Measurements from ENCODE around the gene XXYLT1.
"Not testable (repeated sequence)": the region's sequence is repeated elsewhere in the genome, so short reads cannot be mapped to it uniquely, and the experiment has no call there.

XXYLT1 gene

DNA sequence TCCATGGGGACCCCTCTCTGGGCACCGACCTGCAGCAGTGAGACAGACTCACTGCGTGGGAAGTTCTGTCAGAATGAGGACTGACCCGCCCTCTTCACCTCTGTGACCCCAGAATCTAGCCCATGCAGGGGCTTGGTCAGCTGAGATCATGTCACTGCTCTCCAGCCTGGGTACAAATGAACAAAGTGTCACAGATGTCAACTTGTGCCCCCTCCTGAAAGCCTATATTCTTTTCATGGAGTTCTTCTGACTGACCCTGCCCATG, 210.8 kb downstream of the XXYLT1 start:
- Histone ChIP-seq H3K4me1 (peaks cover 49% of the 10 kb centered on the region), H3K9me3 (no peaks in the 10 kb centered on the region), H3K36me3 (no peaks in the 10 kb centered on the region), H3K27me3 (no peaks in the 10 kb centered on the region; the same call in 1 of the 2 replicates), H3K27ac (no peak overlapping the region), H3K4me3 (no peak overlapping the region), H3K9ac (no peak overlapping the region), H4K20me1 (no peaks in the 10 kb centered on the region), H3K4me2 (no peak overlapping the region)
- TF ChIP-seq Cebpa-rat (IDR thresholded peaks at IDR 0.05) = no peak

DNA sequence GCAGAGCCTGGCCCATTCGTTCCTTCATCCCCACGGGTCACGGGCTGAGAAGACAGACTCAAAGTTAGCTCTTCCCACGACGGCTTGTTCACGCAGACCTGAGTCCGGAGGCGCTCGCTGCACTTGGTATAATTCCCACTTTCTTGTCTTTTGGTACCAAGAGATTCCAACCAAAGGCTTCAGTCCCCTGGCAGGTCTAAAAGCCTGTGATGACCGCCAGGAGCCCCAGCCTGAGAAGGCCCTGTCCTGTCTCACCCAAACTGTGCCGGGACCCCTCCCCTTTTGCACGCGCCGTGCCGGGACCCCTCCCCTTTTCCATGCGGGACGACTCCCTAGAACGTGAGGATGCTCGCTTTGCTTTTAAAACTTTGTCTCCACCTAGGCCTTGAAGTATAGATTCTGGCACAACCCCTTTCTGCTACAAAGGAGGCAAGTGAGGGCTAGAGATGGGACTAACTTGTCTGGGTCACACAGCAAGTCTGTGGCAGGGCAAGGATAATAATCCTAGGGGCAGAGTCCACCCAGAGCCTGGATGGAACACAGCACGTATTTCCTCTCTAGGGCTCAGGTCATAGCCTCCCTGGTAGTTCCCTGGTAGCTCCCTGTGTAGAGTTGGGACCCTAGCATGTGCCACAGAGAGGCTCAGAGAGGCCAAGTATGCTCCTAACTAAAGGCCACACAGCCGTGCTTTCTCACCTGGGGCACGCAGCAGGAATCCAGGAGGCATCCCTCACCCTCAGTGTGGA, 211.3 kb downstream of the XXYLT1 start:
- Histone ChIP-seq H3K9me3 (peaks cover under 1% of the 10 kb centered on the region; the same call in 1 of the 2 replicates), H3K9ac (no peak overlapping the region), H3K4me3 (no peak overlapping the region), H3K36me3 (no peaks in the 10 kb centered on the region), H3K27ac (no peak overlapping the region), H4K20me1 (no peaks in the 10 kb centered on the region), H3K4me1 (peaks cover 44% of the 10 kb centered on the region), H3K27me3 (no peaks in the 10 kb centered on the region; the same call in 1 of the 2 replicates), H3K4me2 (peak overlapping the region; percentile 45)
- TF ChIP-seq Cebpa-rat (IDR thresholded peaks at IDR 0.05) = no peak

DNA sequence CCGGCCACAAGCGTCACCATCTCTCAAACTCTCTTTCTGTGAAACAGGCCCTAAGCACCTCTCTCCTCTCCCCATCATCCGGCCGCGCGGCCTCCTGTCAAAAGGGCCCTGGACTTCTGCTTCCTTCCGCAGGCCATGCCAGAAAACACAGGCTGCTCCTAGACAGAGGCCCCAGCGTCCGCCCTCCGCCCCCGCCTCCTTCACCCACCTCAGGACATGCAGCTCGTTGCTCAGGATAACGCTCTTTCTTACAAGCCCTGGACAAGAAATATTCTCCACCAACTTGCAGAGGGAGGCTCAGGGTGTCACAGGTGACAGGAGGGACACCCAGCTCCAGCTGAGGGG, 212.0 kb downstream of the XXYLT1 start:
- Histone ChIP-seq H3K27me3 (no peaks in the 10 kb centered on the region), H3K36me3 (no peaks in the 10 kb centered on the region), H3K4me2 (peak overlapping the region; percentile 45), H3K4me1 (peaks cover 37% of the 10 kb centered on the region), H3K9me3 (peaks cover 7% of the 10 kb centered on the region; the same call in 1 of the 2 replicates), H3K9ac (no peak overlapping the region), H3K4me3 (no peak overlapping the region), H4K20me1 (no peaks in the 10 kb centered on the region), H3K27ac (no peak overlapping the region)
- TF ChIP-seq Cebpa-rat (IDR thresholded peaks at IDR 0.05) = no peak

DNA sequence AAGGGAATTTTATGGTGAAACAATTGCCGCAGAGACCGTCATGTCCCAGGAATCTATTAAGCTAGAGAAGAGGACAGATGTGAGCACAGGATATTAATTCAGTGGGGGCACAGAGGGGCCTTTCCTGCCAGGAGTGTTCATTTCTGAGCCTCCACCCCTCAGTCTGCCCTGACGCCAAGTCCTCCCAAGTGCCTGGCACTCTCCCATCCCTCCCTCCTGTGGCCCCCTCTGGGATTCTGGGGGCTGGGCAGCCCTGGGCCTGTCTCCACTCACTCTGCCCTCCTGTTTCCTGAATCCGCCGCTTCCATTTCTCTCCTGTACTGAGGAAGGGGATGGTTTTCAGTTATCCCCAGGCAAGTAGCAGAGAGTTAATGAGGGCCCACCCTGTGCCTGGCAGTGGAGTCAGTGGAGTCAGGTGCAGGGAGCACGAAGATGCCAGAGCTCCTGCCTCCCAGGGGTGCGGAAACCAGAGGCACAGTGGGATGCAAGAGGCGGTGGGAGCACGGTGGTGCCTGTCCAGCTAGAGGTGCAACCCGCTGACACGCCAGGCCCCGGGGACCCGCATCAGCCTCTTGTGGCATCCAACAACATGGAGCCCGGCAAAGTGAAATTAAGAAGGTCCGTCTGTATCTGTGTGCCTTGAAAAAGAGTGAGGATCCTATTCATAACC, 212.5 kb downstream of the XXYLT1 start:
- peaks cover 12% of the 10 kb centered on the region for H3K9me3 ChIP-seq
- peaks cover 32% of the 10 kb centered on the region for H3K4me1 ChIP-seq
- no peaks in the 10 kb centered on the region for H3K27me3 ChIP-seq
- H3K9ac ChIP-seq = no peak overlapping the region
- no peak for TF ChIP-seq Cebpa-rat (IDR thresholded peaks at IDR 0.05)
- H3K27ac ChIP-seq = no peak overlapping the region
- H3K4me2 ChIP-seq = peak overlapping the region; percentile 45
- no peaks in the 10 kb centered on the region for H4K20me1 ChIP-seq
- H3K36me3 ChIP-seq = no peaks in the 10 kb centered on the region
- no peak overlapping the region for H3K4me3 ChIP-seq

DNA sequence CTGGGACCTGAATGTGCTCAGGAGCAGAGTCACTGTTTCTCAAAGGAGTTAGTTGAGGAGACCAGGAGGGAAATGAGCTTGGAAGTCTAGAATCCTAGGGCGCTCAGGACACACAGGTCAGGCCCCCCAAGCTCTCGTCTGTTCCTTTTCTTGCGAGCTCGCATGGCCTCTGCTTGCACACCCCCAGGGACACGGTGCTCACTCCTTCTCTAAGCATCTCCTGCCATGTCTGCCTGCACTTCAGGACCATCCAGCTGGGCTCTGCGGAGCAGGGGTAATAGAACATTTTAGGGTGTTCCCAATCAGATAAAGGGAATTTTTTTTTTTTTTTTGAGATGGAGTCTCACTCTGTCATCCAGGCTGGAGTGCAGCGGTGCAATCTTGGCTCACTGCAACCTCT, 213.2 kb downstream of the XXYLT1 start:
- Histone ChIP-seq H3K27ac (no peak overlapping the region), H3K9me3 (peaks cover 17% of the 10 kb centered on the region), H3K36me3 (no peaks in the 10 kb centered on the region), H3K27me3 (no peaks in the 10 kb centered on the region), H4K20me1 (no peaks in the 10 kb centered on the region), H3K4me1 (peaks cover 25% of the 10 kb centered on the region), H3K9ac (no peak overlapping the region), H3K4me3 (no peak overlapping the region), H3K4me2 (no peak overlapping the region)
- TF ChIP-seq Cebpa-rat (IDR thresholded peaks at IDR 0.05) = no peak

DNA sequence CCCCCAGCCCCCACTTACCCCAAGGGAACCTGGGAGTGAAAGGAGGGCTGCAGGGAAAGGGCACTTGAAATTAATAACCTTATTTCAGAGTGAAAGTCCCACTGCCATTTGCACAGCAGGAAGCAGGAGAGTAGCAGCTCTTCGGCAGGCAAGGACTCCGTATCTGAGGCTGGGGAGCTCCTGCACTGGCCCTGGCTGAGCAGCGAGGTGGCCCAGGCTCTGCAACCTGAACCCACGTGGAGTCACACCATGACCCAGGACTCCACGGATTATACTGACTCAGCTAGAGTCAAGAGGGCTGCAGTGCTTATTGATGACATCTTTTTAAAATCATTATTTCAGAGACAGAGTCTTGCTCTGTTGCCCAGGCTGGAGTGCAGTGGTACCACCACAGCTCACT, 214.5 kb downstream of the XXYLT1 start:
- no peak overlapping the region for H3K9ac ChIP-seq
- TF ChIP-seq Cebpa-rat (IDR thresholded peaks at IDR 0.05) = no peak
- no peak overlapping the region for H3K4me2 ChIP-seq
- peaks cover 17% of the 10 kb centered on the region for H3K9me3 ChIP-seq
- H3K4me3 ChIP-seq = no peak overlapping the region
- no peak overlapping the region for H3K27ac ChIP-seq
- H4K20me1 ChIP-seq = no peaks in the 10 kb centered on the region
- peaks cover 21% of the 10 kb centered on the region for H3K4me1 ChIP-seq
- H3K27me3 ChIP-seq = no peaks in the 10 kb centered on the region
- H3K36me3 ChIP-seq = no peaks in the 10 kb centered on the region

DNA sequence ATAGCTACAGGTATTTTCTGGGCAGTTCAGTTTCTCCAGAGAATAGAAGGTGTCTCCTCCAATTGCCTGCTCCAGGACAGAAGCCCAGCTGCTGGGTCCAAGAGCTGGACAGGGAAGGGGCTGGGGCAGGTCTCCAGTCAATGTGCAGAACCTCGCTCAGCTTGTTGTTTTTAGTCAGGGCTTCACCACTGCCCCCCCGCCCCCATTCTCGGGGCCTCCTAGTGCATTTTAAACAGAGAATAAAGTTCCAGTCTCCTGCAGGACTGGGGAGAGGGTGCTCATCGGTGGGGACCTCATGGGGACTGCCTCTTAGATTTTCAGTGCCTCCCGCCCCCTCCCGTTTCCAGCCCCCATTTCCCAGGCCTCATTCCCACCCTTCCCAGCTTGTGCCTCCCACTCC, 216.6 kb downstream of the XXYLT1 start:
- Histone ChIP-seq H3K36me3 (no peaks in the 10 kb centered on the region), H3K27ac (no peak overlapping the region), H3K4me1 (peaks cover 17% of the 10 kb centered on the region), H3K27me3 (no peaks in the 10 kb centered on the region), H3K4me2 (no peak overlapping the region), H3K9ac (no peak overlapping the region), H3K9me3 (peaks cover 17% of the 10 kb centered on the region), H4K20me1 (no peaks in the 10 kb centered on the region), H3K4me3 (no peak overlapping the region)
- no peak for TF ChIP-seq Cebpa-rat (IDR thresholded peaks at IDR 0.05)

DNA sequence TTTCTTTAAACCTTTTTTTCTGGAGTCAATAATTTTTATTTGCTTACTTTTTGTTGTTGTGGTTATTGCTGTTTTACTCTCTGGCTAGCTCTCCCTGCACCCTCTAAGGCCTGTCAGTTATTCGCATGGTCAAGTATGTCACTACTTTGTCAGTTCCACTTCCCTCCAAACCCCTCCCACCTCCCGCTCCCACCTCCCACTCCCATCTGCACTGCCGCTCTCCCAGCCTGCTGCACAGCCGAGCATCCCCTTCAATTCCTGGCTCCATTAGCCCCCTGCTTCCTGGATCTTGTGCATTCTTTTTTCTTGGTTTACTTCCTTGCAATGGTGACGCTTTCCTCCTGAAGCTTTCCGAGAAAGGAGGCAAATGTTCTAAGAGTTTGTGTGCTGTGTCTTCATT, 218.0 kb downstream of the XXYLT1 start:
- Histone ChIP-seq H3K4me2 (no peak overlapping the region), H4K20me1 (no peaks in the 10 kb centered on the region), H3K9me3 (peaks cover 17% of the 10 kb centered on the region), H3K36me3 (no peaks in the 10 kb centered on the region), H3K27me3 (no peaks in the 10 kb centered on the region), H3K4me3 (no peak overlapping the region), H3K4me1 (peaks cover 6% of the 10 kb centered on the region; the same call in 1 of the 2 replicates), H3K9ac (no peak overlapping the region), H3K27ac (no peak overlapping the region)
- TF ChIP-seq Cebpa-rat (IDR thresholded peaks at IDR 0.05) = no peak

DNA sequence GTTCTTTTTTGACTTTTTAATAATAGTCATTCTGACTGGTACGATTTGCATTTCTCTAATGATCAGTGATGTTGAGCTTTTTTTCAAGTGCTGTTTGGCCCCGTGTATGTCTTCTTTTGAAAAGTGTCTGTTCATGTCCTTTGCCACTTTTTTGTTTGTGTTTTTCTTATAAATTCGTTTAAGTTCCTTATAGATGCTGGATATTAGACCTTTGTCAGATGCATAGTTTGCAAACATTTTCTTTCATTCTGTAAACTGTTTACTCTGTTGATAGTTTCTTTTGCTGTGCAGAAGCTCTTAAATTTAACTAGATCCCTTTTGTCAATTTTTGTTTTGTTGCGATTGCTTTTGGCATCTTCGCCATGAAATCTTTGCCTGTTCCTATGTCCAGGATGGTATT, 220.7 kb downstream of the XXYLT1 start:
- H3K9me3 ChIP-seq = peaks cover 17% of the 10 kb centered on the region
- not testable (repeated sequence) for H3K36me3 ChIP-seq, H3K27ac ChIP-seq, H3K4me3 ChIP-seq, H3K9ac ChIP-seq, H4K20me1 ChIP-seq, H3K27me3 ChIP-seq, H3K4me1 ChIP-seq, H3K4me2 ChIP-seq

DNA sequence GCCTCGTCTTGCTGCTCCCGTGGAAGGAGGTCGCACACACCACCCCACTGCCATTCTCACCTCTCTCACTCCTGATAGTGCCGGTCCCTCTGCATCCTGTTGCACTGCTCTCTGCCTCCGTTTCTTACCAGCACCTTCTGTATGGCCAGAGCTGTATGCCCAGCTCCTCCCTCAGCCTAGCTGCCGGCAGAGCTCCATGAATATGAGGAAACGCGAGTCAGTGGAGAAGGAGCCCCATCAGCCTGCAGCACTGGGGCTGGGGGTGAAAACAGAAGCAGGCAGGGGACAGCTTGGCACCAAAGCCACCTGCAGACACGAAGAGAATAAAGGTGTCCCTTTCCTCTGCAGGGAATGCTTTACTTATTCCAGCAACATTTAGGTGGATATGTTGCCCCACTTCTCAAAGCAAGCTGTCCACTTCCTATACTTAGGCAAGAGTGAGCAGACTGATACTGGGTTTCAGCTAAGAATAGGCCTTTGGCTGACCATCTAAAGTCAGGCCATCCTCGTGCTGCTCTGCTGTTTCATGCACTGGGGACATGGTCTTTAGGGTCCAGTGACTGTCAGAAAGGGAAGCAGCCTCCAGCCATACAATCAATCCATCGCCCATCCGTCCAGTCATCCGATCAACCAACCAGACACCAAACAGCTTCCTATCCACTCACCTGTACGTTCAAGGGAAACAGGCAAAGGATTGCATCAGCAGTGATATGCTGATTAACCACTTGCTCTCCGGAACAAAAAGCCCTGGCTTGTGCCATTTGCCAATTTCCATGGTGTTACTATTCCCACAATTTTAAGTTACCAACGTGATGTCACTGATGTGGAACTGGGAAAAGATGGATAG, 222.7 kb downstream of the XXYLT1 start:
- Histone ChIP-seq H4K20me1 (no peaks in the 10 kb centered on the region), H3K4me2 (no peak overlapping the region), H3K9me3 (peaks cover 3% of the 10 kb centered on the region), H3K27me3 (no peaks in the 10 kb centered on the region), H3K4me1 (no peaks in the 10 kb centered on the region; the same call in 1 of the 2 replicates), H3K27ac (no peak overlapping the region), H3K4me3 (no peak overlapping the region), H3K9ac (no peak overlapping the region), H3K36me3 (no peaks in the 10 kb centered on the region)
- no peak for TF ChIP-seq Cebpa-rat (IDR thresholded peaks at IDR 0.05)

All from BLaER1 (cell line).